H1 (cell line): ENCODE results near the gene ICE1. TPM values are rescaled to one million over a fixed set of nuclear protein-coding genes. Genes with fewer than 3 reads are reported as not detected.

ENCODE experiments used
- CTCF ChIA-PET: fragments of 300-600 bp; sonication (Branson Sonifier 250); formaldehyde crosslinking; loops from one replicate; lab custom pipeline; 2021; ENCODE audit not compliant: partially characterized antibody; lab: Charles Lee
- POLR2A ChIA-PET: fragments of 300-600 bp; sonication (Branson Sonifier 250); formaldehyde crosslinking; loops from one replicate; lab custom pipeline; 2021; ENCODE audit warnings: inconsistent platforms; ENCODE audit not compliant: partially characterized antibody; lab: Charles Lee
- DNase-seq, 2 experiments: peaks; one replicate each; pipeline versions ENCODE4 v3.0.0 to v3.0.0-alpha.2; 2010 to 2022; ENCODE audit warnings: low spot score in 2 of 2, low read depth in 1 of 2, mixed read lengths in 1 of 2
- FAIRE-seq: peaks from 2 replicates; lab custom pipeline; 2011; peaks lifted over from hg19 to GRCh38; lab: Jason Lieb, UNC
- H2AFZ ChIP-seq: 2 replicates; pipeline ENCODE4 v1.8.1; 2012; ENCODE audit warnings: low read length, inconsistent platforms
- H2AK5ac ChIP-seq: 2 replicates; pipeline ENCODE4 v1.6.1; 2013; ENCODE audit warnings: low read depth, low read length
- H2BK120ac ChIP-seq: replicated peaks from 2 replicates; pipeline ENCODE3; 2013; ENCODE audit warnings: low read depth, low read length, inconsistent platforms
- H2BK12ac ChIP-seq: 2 replicates; pipeline ENCODE4 v1.6.1; 2013; ENCODE audit warnings: low read depth, low read length
- H2BK15ac ChIP-seq: 2 replicates; pipeline ENCODE4 v1.6.1; 2013; ENCODE audit warnings: low read length
- H2BK20ac ChIP-seq: 2 replicates; pipeline ENCODE4 v1.6.1; 2013; ENCODE audit warnings: low read length
- H2BK5ac ChIP-seq: 2 replicates; pipeline ENCODE4 v1.6.1; 2013; ENCODE audit warnings: low read depth, low read length
- H3K14ac ChIP-seq: 2 replicates; pipeline ENCODE4 v1.6.1; 2013; ENCODE audit warnings: inconsistent platforms; ENCODE audit not compliant: insufficient read length
- H3K18ac ChIP-seq: 2 replicates; pipeline ENCODE4 v1.6.1; 2013; ENCODE audit warnings: low read length; ENCODE audit errors: extremely low read depth
- H3K23ac ChIP-seq: 2 replicates; pipeline ENCODE4 v1.6.1; 2013; ENCODE audit warnings: inconsistent platforms; ENCODE audit not compliant: insufficient read length
- H3K23me2 ChIP-seq: 2 replicates; pipeline ENCODE4 v1.6.1; 2013; ENCODE audit warnings: low read depth, low read length
- H3K27ac ChIP-seq: 2 replicates; pipeline ENCODE4 v1.6.1; 2011; ENCODE audit warnings: low read depth, low read length, inconsistent platforms
- H3K27me3 ChIP-seq, 4 experiments: replicated peaks in 1 of 4; 1 replicate in 1 of 4; 2 replicates in 3 of 4; pipeline versions ENCODE4 v1.6.1 to v1.8.1; 2011 to 2013; ENCODE audit warnings: low read length in 3 of 4, mild to moderate bottlenecking in 3 of 4, inconsistent platforms in 2 of 4, mixed read lengths in 2 of 4, moderate library complexity in 1 of 4; ENCODE audit not compliant: control insufficient read depth in 3 of 4, insufficient read depth in 3 of 4; ENCODE audit errors: extremely low read depth in 1 of 4
- H3K36me3 ChIP-seq, 4 experiments: 2 replicates each; pipeline versions ENCODE4 v1.6.1 to v1.8.1; 2011 to 2013; ENCODE audit warnings: mild to moderate bottlenecking in 4 of 4, low read length in 3 of 4, moderate library complexity in 2 of 4, control low read depth in 1 of 4, inconsistent platforms in 1 of 4; ENCODE audit not compliant: insufficient read depth in 4 of 4, control insufficient read depth in 2 of 4
- H3K4ac ChIP-seq: replicated peaks from 2 replicates; pipeline ENCODE3; 2013; ENCODE audit warnings: low read length, low read depth, mixed read lengths, inconsistent platforms; ENCODE audit not compliant: insufficient read length
- H3K4me1 ChIP-seq, 4 experiments: replicated peaks in 1 of 4; 1 replicate in 1 of 4; 2 replicates in 3 of 4; pipeline versions ENCODE4 v1.6.1 to v1.8.1; 2011 to 2013; ENCODE audit warnings: low read length in 3 of 4, inconsistent platforms in 2 of 4, mixed read lengths in 1 of 4; ENCODE audit not compliant: insufficient read depth in 4 of 4, control insufficient read depth in 3 of 4
- H3K4me2 ChIP-seq, 2 experiments: 2 replicates each; pipeline versions ENCODE4 v1.6.1 to v1.8.1; 2011 to 2013; ENCODE audit warnings: low read depth in 2 of 2, low read length in 2 of 2, control low read depth in 1 of 2, inconsistent platforms in 1 of 2, mild to moderate bottlenecking in 1 of 2; ENCODE audit not compliant: insufficient read depth in 1 of 2
- H3K4me3 ChIP-seq, 4 experiments: fragments of 200-600, 300-600 bp in 1 of 4; sonication (generic), shearing (Covaris generic), sonication (Bioruptor Twin) in 1 of 4; 2 replicates each; pipeline versions ENCODE4 v1.5.1 to v1.8.1; 2011 to 2016; ENCODE audit warnings: low read length in 4 of 4, low read depth in 3 of 4, control low read depth in 2 of 4, inconsistent platforms in 2 of 4, mild to moderate bottlenecking in 2 of 4, mixed read lengths in 1 of 4, moderate library complexity in 1 of 4; ENCODE audit not compliant: insufficient read depth in 2 of 4; ENCODE audit errors: extremely low read depth in 1 of 4
- H3K56ac ChIP-seq: replicated peaks from 2 replicates; pipeline ENCODE3; 2013; ENCODE audit warnings: low read depth, mild to moderate bottlenecking, mixed read lengths, low read length, inconsistent platforms; ENCODE audit not compliant: insufficient read length
- H3K79me1 ChIP-seq: 2 replicates; pipeline ENCODE4 v1.6.1; 2013; ENCODE audit warnings: low read depth, low read length, control low read depth
- H3K79me2 ChIP-seq, 2 experiments: 2 replicates each; pipeline versions ENCODE4 v1.6.1 to v1.8.1; 2012 to 2013; ENCODE audit warnings: low read length in 2 of 2, mild to moderate bottlenecking in 2 of 2, inconsistent platforms in 1 of 2; ENCODE audit not compliant: insufficient read depth in 2 of 2, control insufficient read depth in 1 of 2
- H3K9ac ChIP-seq, 4 experiments: replicated peaks in 1 of 4; 1 replicate in 1 of 4; 2 replicates in 3 of 4; pipeline versions ENCODE4 v1.6.1 to v1.8.1; 2011 to 2013; ENCODE audit warnings: low read depth in 3 of 4, low read length in 3 of 4, control low read depth in 2 of 4, mild to moderate bottlenecking in 2 of 4, moderate library complexity in 2 of 4, inconsistent platforms in 1 of 4; ENCODE audit errors: extremely low read depth in 1 of 4
- H3K9me3 ChIP-seq, 2 experiments: 2 replicates each; pipeline versions ENCODE4 v1.6.1 to v1.8.1; 2012 to 2013; ENCODE audit warnings: mild to moderate bottlenecking in 2 of 2, moderate library complexity in 2 of 2, control low read depth in 1 of 2, inconsistent platforms in 1 of 2, low read depth in 1 of 2, low read length in 1 of 2, mixed read lengths in 1 of 2; ENCODE audit not compliant: insufficient read depth in 2 of 2
- H4K20me1 ChIP-seq, 2 experiments: replicated peaks in 1 of 2; 2 replicates each; pipeline versions ENCODE3 to v1.8.1; 2011 to 2013; ENCODE audit warnings: inconsistent platforms in 2 of 2, low read length in 2 of 2, mild to moderate bottlenecking in 1 of 2; ENCODE audit not compliant: insufficient read depth in 2 of 2, control insufficient read depth in 1 of 2
- H4K5ac ChIP-seq: 2 replicates; pipeline ENCODE4 v1.6.1; 2013; ENCODE audit warnings: low read length, low read depth, mixed read lengths, inconsistent platforms; ENCODE audit not compliant: insufficient read length
- H4K8ac ChIP-seq: 2 replicates; pipeline ENCODE4 v1.8.0; 2013; ENCODE audit warnings: mild to moderate bottlenecking, moderate library complexity, low read length, inconsistent platforms; ENCODE audit not compliant: insufficient read depth; ENCODE audit errors: extremely low read depth
- H4K91ac ChIP-seq: replicated peaks from 2 replicates; pipeline ENCODE3; 2013; ENCODE audit warnings: low read length, mixed read lengths, inconsistent platforms; ENCODE audit not compliant: insufficient read length
- CEBPB ChIP-seq: IDR thresholded peaks from 2 replicates; pipeline ENCODE4 v1.6.1; 2012; ENCODE audit warnings: low read depth, low read length
- NRF1 ChIP-seq: IDR thresholded peaks from 2 replicates; pipeline ENCODE4 v1.6.1; 2011; ENCODE audit warnings: mild to moderate bottlenecking, low read depth, low read length, improper control_type of control experiment
- SIN3A ChIP-seq, 2 experiments: IDR thresholded peaks in 1 of 2; conservative IDR thresholded peaks in 1 of 2; 2 replicates each; pipeline ENCODE4 v1.6.1; 2011 to 2012; ENCODE audit warnings: low read length in 2 of 2, improper control_type of control experiment in 1 of 2, low read depth in 1 of 2, mild to moderate bottlenecking in 1 of 2
- TAF7 ChIP-seq: optimal IDR thresholded peaks from 2 replicates; pipeline ENCODE3; 2011; ENCODE audit warnings: low read depth, mild to moderate bottlenecking, inconsistent platforms, low read length, moderate library complexity, borderline replicate concordance
- YY1 ChIP-seq: IDR thresholded peaks from 2 replicates; pipeline ENCODE4 v1.6.1; 2011; ENCODE audit warnings: low read depth, mild to moderate bottlenecking, low read length
- WGBS, 2 experiments: shearing (Covaris generic) in 1 of 2; methylation state at CpG; one replicate each; pipeline versions ENCODE4 v1.1.6 to v1.1.7; 2013 to 2015; ENCODE audit warnings: low lambda C conversion rate in 2 of 2, mixed read lengths in 2 of 2, inconsistent platforms in 1 of 2, low coverage in 1 of 2, missing lambda C conversion rate in 1 of 2; ENCODE audit not compliant: insufficient replicate concordance in 2 of 2, insufficient coverage in 1 of 2, insufficient read length in 1 of 2; ENCODE audit errors: extremely low coverage in 1 of 2, missing lambda C conversion rate in 1 of 2; 5-methylcytosine and 5-hydroxymethylcytosine counted together
- polyA plus RNA-seq, 7 experiments: library from polyadenylated mRNA; depleted of rRNA in 3 of 7; stranded (reverse) in 5 of 7; unstranded in 2 of 7; fragments of >200 nt in 5 of 7; fragments of 200-250 nt in 2 of 7; gene quantifications; 1 replicate in 5 of 7; 2 replicates in 1 of 7; 4 replicates in 1 of 7; pipeline versions ENCODE4 v1.2.1 to v1.2.3, GENCODE V29; 2011 to 2013; ENCODE audit warnings: missing spikeins in 2 of 7, mixed read lengths in 2 of 7
- total RNA-seq: library from RNA; stranded (reverse); fragmentation: NEBNext Ultra II Directional; extraction: Animal tissue kit (Norgen Biotek cat#: 25700); gene quantifications from 2 replicates; pipeline ENCODE4 v1.2.1, GENCODE V29; 2021

The ICE1 gene
- total and polyA plus RNA-seq, 2 of the 8 experiments (the other 6 are each of a cell fraction or from before 2014, with no cell fraction given) = 11.8 to 53.9 TPM

DNA sequence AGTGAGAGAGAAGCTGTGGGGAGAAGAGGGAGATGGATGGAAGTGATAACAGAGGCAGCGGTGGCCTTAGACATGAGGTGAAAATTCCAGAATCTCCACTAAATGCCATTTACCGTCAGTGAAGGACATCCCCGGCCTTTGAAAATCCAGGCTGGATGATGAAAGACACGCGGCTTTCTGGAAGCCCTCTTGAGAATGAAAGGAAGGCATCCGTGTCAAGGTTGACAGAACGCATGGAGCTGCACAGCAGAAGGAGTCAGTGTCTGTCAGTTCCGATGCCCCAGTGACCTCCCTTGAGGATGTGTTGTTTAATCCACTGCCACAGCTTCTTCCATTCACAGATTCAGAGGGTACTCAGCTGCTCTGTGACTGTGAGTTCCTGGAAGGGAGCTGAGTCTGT, 114.9 kb downstream of the ICE1 start:
- Histone ChIP-seq H3K56ac (no peak overlapping the region), H2BK20ac (no peak overlapping the region), H4K8ac (no peak overlapping the region), H3K4ac (no peak overlapping the region), H3K9me3 (no peaks in the 10 kb centered on the region; a peak in 1 of 4 replicates), H2BK12ac (peak overlapping the region; percentile 52; the same call in 1 of the 2 replicates), H2AFZ (no peak overlapping the region), H3K36me3 (no peaks in the 10 kb centered on the region), H4K5ac (no peak overlapping the region), H3K9ac (no peak overlapping the region), H4K20me1 (peaks cover 0 to 2% of the 10 kb centered on the region in 2 experiments), H3K27ac (no peak overlapping the region), H2BK120ac (no peak overlapping the region), H3K79me2 (no peaks in the 10 kb centered on the region), H3K4me1 (peaks cover 0 to 7% (median 3%) of the 10 kb centered on the region in 4 experiments; a peak in 3 of 7 replicates), H2BK15ac (no peak overlapping the region), H3K23ac (no peak overlapping the region), H2BK5ac (no peak overlapping the region), H3K4me3 (no peak overlapping the region), H3K79me1 (no peaks in the 10 kb centered on the region), H3K18ac (no peak overlapping the region), H3K23me2 (peaks cover 4% of the 10 kb centered on the region), H3K14ac (no peak overlapping the region), H3K4me2 (no peak overlapping the region), H2AK5ac (no peak overlapping the region), H4K91ac (no peak overlapping the region), H3K27me3 (no peaks in the 10 kb centered on the region; a peak in 1 of 7 replicates)
- ChIA-PET CTCF (no interaction called here), POLR2A (no interaction called here)
- DNase-seq (no peak), FAIRE-seq (no peak)
- WGBS, 2 experiments = 94% methylated on average over 8 of the region's 8 CpGs; no CpG with 5 or more reads in 1 of the 2 experiments
- TF ChIP-seq TAF7 (no peak), YY1 (no peak), CEBPB (no peak), SIN3A (conservative IDR thresholded peaks at IDR 0.05 in 1 of 2, IDR thresholded peaks at IDR 0.05 in 1 of 2; ENCODE audit: low read depth in 1 of 2, low read length in 2 of 2) (no peak), NRF1 (no peak)
